ENCODE data around the gene ABR.

The ABR gene
- long read RNA-seq, full-length matches to known transcripts = 27 of 82 reads
- long read RNA-seq, partial matches to known transcripts = 15 of 82 reads
- long read RNA-seq, other reads (novel, unspliced or antisense) = 40 of 82 reads

DNA sequence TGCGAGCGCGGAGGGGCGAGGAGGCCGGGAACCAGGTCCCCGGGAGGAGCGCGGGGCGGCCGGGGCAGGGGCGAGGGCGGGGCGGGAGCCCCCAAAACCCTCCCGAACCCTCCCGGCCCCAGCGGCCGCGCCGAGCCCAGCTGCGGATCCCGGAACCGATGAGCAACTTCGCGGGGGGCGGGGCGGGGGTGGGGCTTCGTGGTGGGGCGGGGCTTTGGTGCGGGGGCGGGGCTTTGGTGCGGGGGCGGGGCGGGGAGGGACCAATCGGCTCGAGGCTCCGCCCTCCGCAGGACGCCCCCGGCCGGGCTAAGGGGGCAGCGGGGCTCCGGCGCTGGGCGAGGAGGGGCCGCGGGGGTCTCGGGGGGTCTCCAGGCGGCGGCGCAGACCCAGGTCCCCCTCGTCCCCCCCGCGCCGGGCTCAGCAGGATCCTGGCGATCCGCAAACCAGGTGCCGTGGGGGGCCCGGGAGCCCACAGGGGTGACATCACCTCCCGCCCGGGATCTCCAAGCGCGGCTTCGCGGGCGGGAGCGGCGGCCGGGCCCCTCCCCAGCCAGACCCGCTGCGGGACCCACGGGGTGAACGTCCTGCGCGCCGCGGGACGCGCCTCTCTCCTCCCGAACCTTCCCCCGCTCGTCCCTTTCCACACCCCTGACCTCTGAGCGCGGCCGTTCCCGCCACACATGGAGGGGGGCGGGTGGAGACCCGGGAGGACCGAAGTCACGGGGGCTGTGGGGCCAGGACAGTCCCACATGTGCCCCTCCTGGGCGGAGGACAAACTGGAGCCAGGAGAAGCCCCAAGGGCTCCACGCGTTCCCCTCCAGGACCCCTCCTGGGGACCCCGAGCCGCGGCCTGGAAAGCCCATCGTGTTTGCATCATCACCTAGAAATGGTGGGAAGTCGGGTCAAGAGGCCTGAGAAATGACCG is at the start of gene ABR:
Gene ABR, minus strand, starts transcription at position 164 of the 925 bp plus-strand sequence. CDS start 254 bp downstream, outside the sequence.
- TF ChIP-seq POLR2AphosphoS5 (IDR thresholded peaks at IDR 0.05; ENCODE audit: low read depth) = no peak
- TF ChIP-seq GABPA (IDR thresholded peaks at IDR 0.05; ENCODE audit: low read depth) = no peak
- TF ChIP-seq CTCF (IDR thresholded peaks at IDR 0.05; ENCODE audit: insufficient read depth, low read length) = no peak
- no peak for TF ChIP-seq REST (IDR thresholded peaks at IDR 0.05; ENCODE audit: insufficient replicate concordance, low read depth)
- no peak for TF ChIP-seq SPI1 (IDR thresholded peaks at IDR 0.05; ENCODE audit: borderline replicate concordance, low read depth)
- no peak for DNase-seq (ENCODE audit: low read depth in 1 of 2, low spot score in 1 of 2)
- Histone ChIP-seq H3K27me3 (ENCODE audit: insufficient read depth, poor library complexity, severe bottlenecking) (no peaks in the 10 kb centered on the region), H3K27ac (replicated peaks) (no peak within 1 kb of the TSS), H3K4me3 (replicated peaks; ENCODE audit: insufficient read depth, low read length) (no peak within 1 kb of the TSS)

GRCh38 chr17:1229349-1229899 is 49.6 kb upstream of the ABR start:
- peak overlapping the region; percentile 62 for H3K27ac ChIP-seq (replicated peaks)
- TF ChIP-seq POLR2AphosphoS5 (IDR thresholded peaks at IDR 0.05; ENCODE audit: low read depth) (peak; percentile 53), CTCF (IDR thresholded peaks at IDR 0.05; ENCODE audit: insufficient read depth, low read length) (no peak), REST (IDR thresholded peaks at IDR 0.05; ENCODE audit: insufficient replicate concordance, low read depth) (no peak), SPI1 (IDR thresholded peaks at IDR 0.05; ENCODE audit: borderline replicate concordance, low read depth) (peak; percentile 17; the same call in 1 of the 2 replicates), GABPA (IDR thresholded peaks at IDR 0.05; ENCODE audit: low read depth) (no peak)
- H3K27me3 ChIP-seq (ENCODE audit: insufficient read depth, poor library complexity, severe bottlenecking) = no peaks in the 10 kb centered on the region
- DNase-seq (ENCODE audit: low read depth in 1 of 2, low spot score in 1 of 2) = peak; percentile 41 to 81
- H3K4me3 ChIP-seq (replicated peaks; ENCODE audit: insufficient read depth, low read length) = peak overlapping the region; percentile 60

DNA sequence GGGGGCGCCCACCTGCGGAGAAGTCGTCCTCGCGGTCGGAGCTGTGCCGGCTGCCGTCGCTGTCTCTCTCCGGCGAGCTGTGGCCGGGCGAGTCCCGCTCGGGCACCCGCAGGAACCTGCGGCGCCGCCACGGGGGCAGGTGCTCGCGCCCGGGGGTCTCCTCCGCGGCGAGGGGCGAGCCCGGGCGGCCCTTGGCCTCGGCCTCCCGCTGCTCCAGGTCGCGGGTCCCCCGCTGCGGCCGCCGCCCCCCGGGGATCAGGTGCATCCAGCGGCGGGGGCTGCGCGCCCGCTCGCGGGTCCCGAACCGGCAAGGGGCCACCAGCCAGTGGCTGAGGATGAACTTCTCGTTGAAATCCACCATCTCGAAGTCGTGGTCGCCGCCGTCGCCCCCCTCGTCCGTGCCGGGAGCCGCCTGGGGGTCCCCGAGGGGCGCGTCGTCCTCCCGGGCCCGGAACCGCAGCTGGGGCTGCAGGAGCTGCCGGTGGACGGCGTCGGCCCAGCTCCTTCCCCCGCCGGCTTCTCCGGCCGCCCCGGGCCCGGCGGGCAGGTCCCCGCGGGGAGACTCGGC is 49.1 kb upstream of the ABR start:
- TF ChIP-seq REST (IDR thresholded peaks at IDR 0.05; ENCODE audit: insufficient replicate concordance, low read depth) (no peak), CTCF (IDR thresholded peaks at IDR 0.05; ENCODE audit: insufficient read depth, low read length) (no peak), GABPA (IDR thresholded peaks at IDR 0.05; ENCODE audit: low read depth) (no peak), POLR2AphosphoS5 (IDR thresholded peaks at IDR 0.05; ENCODE audit: low read depth) (no peak), SPI1 (IDR thresholded peaks at IDR 0.05; ENCODE audit: borderline replicate concordance, low read depth) (no peak)
- H3K4me3 ChIP-seq (replicated peaks; ENCODE audit: insufficient read depth, low read length) = peak overlapping the region; percentile 60
- H3K27me3 ChIP-seq (ENCODE audit: insufficient read depth, poor library complexity, severe bottlenecking) = no peaks in the 10 kb centered on the region
- DNase-seq (ENCODE audit: low read depth in 1 of 2, low spot score in 1 of 2) = no peak
- H3K27ac ChIP-seq (replicated peaks) = no peak overlapping the region

Measured in HL-60 (cell line).